Parathyroid adenoma (tissue), 2 donors: ENCODE results near the gene HSPB1.

Source experiments
- H2AFZ ChIP-seq: fragments of 300-600 bp; sonication (generic); one replicate; pipeline ENCODE4 v1.7.0; 2017; ENCODE audit warnings: antibody characterized with exemption, mild to moderate bottlenecking
- H3K27ac ChIP-seq: fragments of 300-600 bp; sonication (generic); one replicate; pipeline ENCODE4 v1.7.0; 2017
- H3K27me3 ChIP-seq: fragments of 300-600 bp; sonication (generic); one replicate; pipeline ENCODE4 v1.7.0; 2017; ENCODE audit warnings: low read length; ENCODE audit not compliant: control insufficient read depth, insufficient read depth
- H3K36me3 ChIP-seq: fragments of 300-600 bp; sonication (generic); one replicate; pipeline ENCODE4 v1.7.0; 2017; ENCODE audit warnings: low read length; ENCODE audit not compliant: control insufficient read depth, insufficient read depth
- H3K4me1 ChIP-seq: fragments of 300-600 bp; sonication (generic); one replicate; pipeline ENCODE4 v1.7.0; 2017; ENCODE audit warnings: control low read depth
- H3K4me2 ChIP-seq: fragments of 300-600 bp; sonication (generic); one replicate; pipeline ENCODE4 v1.7.0; 2017; ENCODE audit warnings: low read length
- H3K4me3 ChIP-seq: fragments of 300-600 bp; sonication (generic); one replicate; pipeline ENCODE4 v1.7.0; 2017; ENCODE audit warnings: low read depth, low read length
- H3K79me2 ChIP-seq: fragments of 300-600 bp; sonication (generic); one replicate; pipeline ENCODE4 v1.7.0; 2017; ENCODE audit warnings: control low read depth
- H3K9ac ChIP-seq: fragments of 300-600 bp; sonication (generic); one replicate; pipeline ENCODE4 v1.7.0; 2017; ENCODE audit warnings: mild to moderate bottlenecking
- H3K9me3 ChIP-seq: fragments of 300-600 bp; sonication (generic); one replicate; pipeline ENCODE4 v1.7.0; 2017; ENCODE audit warnings: low read length; ENCODE audit not compliant: control insufficient read depth
- CTCF ChIP-seq: fragments of 300-600 bp; sonication (generic); IDR thresholded peaks from one replicate; pipeline ENCODE4 v1.7.0; 2017; ENCODE audit warnings: antibody characterized with exemption, mild to moderate bottlenecking
- donor health status: primary hyperparathyroidism.

HSPB1 gene

GRCh38 chr7:76272142-76272541 is 30.3 kb upstream of the HSPB1 start:
- H3K27me3 ChIP-seq, result no peaks in the 10 kb centered on the region
- no peak for TF ChIP-seq CTCF
- H3K4me1 ChIP-seq, result no peaks in the 10 kb centered on the region
- H3K27ac ChIP-seq, result no peak overlapping the region
- H2AFZ ChIP-seq, result no peak overlapping the region
- no peaks in the 10 kb centered on the region for H3K79me2 ChIP-seq
- H3K4me2 ChIP-seq, result no peak overlapping the region
- H3K9me3 ChIP-seq, result no peaks in the 10 kb centered on the region
- H3K4me3 ChIP-seq, result no peak overlapping the region
- H3K36me3 ChIP-seq, result no peaks in the 10 kb centered on the region
- H3K9ac ChIP-seq, result no peak overlapping the region

GRCh38 chr7:76272851-76273497 is 29.5 kb upstream of the HSPB1 start:
- no peaks in the 10 kb centered on the region for H3K9me3 ChIP-seq
- no peak overlapping the region for H3K27ac ChIP-seq
- H3K27me3 ChIP-seq, result no peaks in the 10 kb centered on the region
- H3K4me2 ChIP-seq, result no peak overlapping the region
- H3K4me3 ChIP-seq, result no peak overlapping the region
- no peak for TF ChIP-seq CTCF
- H3K36me3 ChIP-seq, result no peaks in the 10 kb centered on the region
- H2AFZ ChIP-seq, result no peak overlapping the region
- no peaks in the 10 kb centered on the region for H3K79me2 ChIP-seq
- no peaks in the 10 kb centered on the region for H3K4me1 ChIP-seq
- no peak overlapping the region for H3K9ac ChIP-seq

- no peak overlapping the region for H3K9ac ChIP-seq
- no peak overlapping the region for H3K4me3 ChIP-seq
- H3K79me2 ChIP-seq, result no peaks in the 10 kb centered on the region
- H3K36me3 ChIP-seq, result no peaks in the 10 kb centered on the region
- no peak for TF ChIP-seq CTCF
- no peak overlapping the region for H2AFZ ChIP-seq
- H3K4me1 ChIP-seq, result no peaks in the 10 kb centered on the region
- no peak overlapping the region for H3K4me2 ChIP-seq
- H3K27ac ChIP-seq, result no peak overlapping the region
- H3K27me3 ChIP-seq, result no peaks in the 10 kb centered on the region
- no peaks in the 10 kb centered on the region for H3K9me3 ChIP-seq
Observed at GRCh38 chr7:76273503-76273902, 29.0 kb upstream of the HSPB1 start.

GRCh38 chr7:76278540-76278939 is 23.9 kb upstream of the HSPB1 start:
- Histone ChIP-seq H3K36me3 (no peaks in the 10 kb centered on the region), H3K4me1 (peaks cover 3% of the 10 kb centered on the region), H3K27me3 (no peaks in the 10 kb centered on the region), H3K79me2 (no peaks in the 10 kb centered on the region), H3K4me2 (no peak overlapping the region), H3K27ac (no peak overlapping the region), H3K9me3 (no peaks in the 10 kb centered on the region), H3K9ac (no peak overlapping the region), H2AFZ (no peak overlapping the region), H3K4me3 (no peak overlapping the region)
- TF ChIP-seq CTCF, result no peak

- H2AFZ ChIP-seq, result no peak overlapping the region
- H3K36me3 ChIP-seq, result no peaks in the 10 kb centered on the region
- H3K9me3 ChIP-seq, result no peaks in the 10 kb centered on the region
- no peak overlapping the region for H3K4me2 ChIP-seq
- no peak for TF ChIP-seq CTCF
- peaks cover 3% of the 10 kb centered on the region for H3K4me1 ChIP-seq
- no peaks in the 10 kb centered on the region for H3K79me2 ChIP-seq
- H3K9ac ChIP-seq, result no peak overlapping the region
- H3K4me3 ChIP-seq, result no peak overlapping the region
- H3K27ac ChIP-seq, result no peak overlapping the region
- H3K27me3 ChIP-seq, result no peaks in the 10 kb centered on the region
Observed at GRCh38 chr7:76280408-76280807, 22.1 kb upstream of the HSPB1 start.
